B cell (primary cell): ENCODE results near the gene PCDH15. TPM values are rescaled to one million over a fixed set of nuclear protein-coding genes. Genes with fewer than 3 reads are reported as not detected.

ENCODE experiments used
- ATAC-seq: fragments of 200-7000 bp; cut with Tn5 transposase; one replicate; pipeline ENCODE4 v1.10.0; 2021; ENCODE audit warnings: low read depth, mild to moderate bottlenecking, moderate number of reproducible peaks, moderate library complexity
- CTCF ChIA-PET: fragments of 350-600 bp; sonication (Branson Sonifier 250); formaldehyde crosslinking; loops from one replicate; lab custom pipeline; 2021; ENCODE audit warnings: antibody characterized with exemption, inconsistent platforms; lab: Charles Lee
- POLR2A ChIA-PET: fragments of 350-600 bp; sonication (Branson Sonifier 250); formaldehyde crosslinking; loops from one replicate; lab custom pipeline; 2021; ENCODE audit warnings: antibody characterized with exemption; lab: Charles Lee
- DNase-seq: peaks from one replicate; pipeline ENCODE4 v3.0.0; 2013
- H2AFZ ChIP-seq: 2 replicates; pipeline ENCODE4 v1.6.1; 2012; ENCODE audit warnings: mild to moderate bottlenecking, low read depth, low read length; ENCODE audit not compliant: insufficient read depth, poor library complexity, severe bottlenecking
- H3K27ac ChIP-seq, 2 donors: 1 replicate in 1 of 2; 2 replicates in 1 of 2; pipeline ENCODE4 v1.5.1; 2012 to 2013; ENCODE audit warnings: low read length in 2 of 2, mild to moderate bottlenecking in 2 of 2, moderate library complexity in 1 of 2
- H3K27me3 ChIP-seq, 4 experiments: fragments of 200-600 bp in 1 of 4; sonication (generic) in 1 of 4; replicated peaks in 1 of 4; 1 replicate in 2 of 4; 2 replicates in 2 of 4; pipeline versions ENCODE4 v1.6.1 to v1.7.0; 2013 to 2016; ENCODE audit warnings: low read length in 3 of 4, mild to moderate bottlenecking in 2 of 4, mixed read lengths in 1 of 4, moderate library complexity in 1 of 4; ENCODE audit not compliant: insufficient read depth in 4 of 4, control insufficient read depth in 3 of 4; ENCODE audit errors: control extremely low read depth in 1 of 4
- H3K36me3 ChIP-seq, 2 experiments: replicated peaks in 1 of 2; 1 replicate in 1 of 2; 2 replicates in 1 of 2; pipeline versions ENCODE4 v1.6.1 to v1.7.1; 2013; ENCODE audit warnings: low read length in 1 of 2; ENCODE audit not compliant: insufficient read depth in 2 of 2, control insufficient read depth in 1 of 2; ENCODE audit errors: control extremely low read depth in 1 of 2, extremely low read depth in 1 of 2
- H3K4me1 ChIP-seq, 2 donors: fragments of 200-600 bp in 1 of 2; sonication (generic) in 1 of 2; 1 replicate in 1 of 2; 2 replicates in 1 of 2; pipeline versions ENCODE4 v1.5.1 to v1.6.1; 2013 to 2017; ENCODE audit warnings: low read length in 2 of 2; ENCODE audit not compliant: control insufficient read depth in 2 of 2, insufficient read depth in 2 of 2
- H3K4me2 ChIP-seq: replicated peaks from 2 replicates; pipeline ENCODE3; 2012; ENCODE audit warnings: mild to moderate bottlenecking, low read depth, low read length; ENCODE audit not compliant: poor library complexity, severe bottlenecking
- H3K4me3 ChIP-seq, 5 experiments: fragments of 200-600 bp in 1 of 5; sonication (generic) in 1 of 5; 1 replicate in 3 of 5; 2 replicates in 2 of 5; pipeline versions ENCODE4 v1.5.1 to v1.7.0; 2011 to 2016; ENCODE audit warnings: low read length in 4 of 5, mild to moderate bottlenecking in 4 of 5, low read depth in 2 of 5, control low read depth in 1 of 5, moderate library complexity in 1 of 5; ENCODE audit not compliant: insufficient read depth in 1 of 5; ENCODE audit errors: control extremely low read depth in 1 of 5, extremely low read depth in 1 of 5
- H3K79me2 ChIP-seq: fragments of 200-600 bp; sonication (generic); one replicate; pipeline ENCODE4 v1.6.0; 2016; ENCODE audit warnings: low read length; ENCODE audit not compliant: control insufficient read depth, insufficient read depth
- H3K9ac ChIP-seq: fragments of 200-600 bp; sonication (generic); 2 replicates; pipeline ENCODE4 v1.6.1; 2017; ENCODE audit warnings: mild to moderate bottlenecking, low read length, moderate library complexity
- H3K9me3 ChIP-seq, 3 donors: one replicate each; pipeline versions ENCODE4 v1.6.1 to v1.7.1; 2013; ENCODE audit warnings: low read length in 2 of 3; ENCODE audit not compliant: control insufficient read depth in 2 of 3, insufficient read depth in 1 of 3; ENCODE audit errors: control extremely low read depth in 1 of 3
- H4K20me1 ChIP-seq: 2 replicates; pipeline ENCODE4 v1.6.0; 2012; ENCODE audit warnings: mild to moderate bottlenecking, low read length; ENCODE audit not compliant: insufficient read depth, control insufficient read depth, poor library complexity, severe bottlenecking
- H3K27ac Mint-ChIP-seq: one replicate; pipeline ENCODE4 v1.8.0; 2021; ENCODE audit warnings: mixed read lengths
- H3K27me3 Mint-ChIP-seq: one replicate; pipeline ENCODE4 v1.8.0; 2021; ENCODE audit warnings: mixed read lengths
- H3K4me1 Mint-ChIP-seq: one replicate; pipeline ENCODE4 v1.8.0; 2021; ENCODE audit warnings: mixed read lengths
- H3K4me3 Mint-ChIP-seq: one replicate; pipeline ENCODE4 v1.8.0; 2021; ENCODE audit warnings: mixed read lengths
- H3K9me3 Mint-ChIP-seq: one replicate; pipeline ENCODE4 v1.8.0; 2022; ENCODE audit warnings: mixed read lengths; ENCODE audit not compliant: insufficient read depth
- EZH2 ChIP-seq: IDR thresholded peaks from 2 replicates; pipeline ENCODE4 v1.6.1; 2012; ENCODE audit warnings: borderline replicate concordance, low read depth, mild to moderate bottlenecking, moderate library complexity, low read length; ENCODE audit not compliant: insufficient read depth, poor library complexity, severe bottlenecking
- WGBS: methylation state at CpG from one replicate; pipeline ENCODE4 v1.1.5; 2013; ENCODE audit warnings: missing lambda C conversion rate; ENCODE audit not compliant: insufficient coverage; 5-methylcytosine and 5-hydroxymethylcytosine counted together
- intact Hi-C: fragments of 100-400 bp; cut with micrococcal nuclease; formaldehyde crosslinking; loops from one replicate; pipeline ENCODE4 v1.10.0; 2022
- polyA plus RNA-seq: library from polyadenylated mRNA; depleted of rRNA; stranded (reverse); fragments of >200 nt; gene quantifications from 2 replicates; pipeline ENCODE4 v1.2.3, GENCODE V29; 2012
- total RNA-seq, 2 donors: library from RNA; stranded (reverse); fragments of 120-200 nt in 1 of 2; gene quantifications; 1 replicate in 1 of 2; 2 replicates in 1 of 2; pipeline versions ENCODE4 v1.2.3 to v1.2.4, GENCODE V29; 2013 to 2022
- TF ChIP-seq, protein P1 (sequence below): fragments of 200-600 bp; IDR thresholded peaks from one replicate; pipeline ENCODE4 v1.8.0; 2022; ENCODE audit warnings: antibody characterized with exemption, mild to moderate bottlenecking

PCDH15 gene
- total and polyA plus RNA-seq, 2 donors (not counting 1 experiment from before 2014, with no cell fraction given), result not detected

DNA sequence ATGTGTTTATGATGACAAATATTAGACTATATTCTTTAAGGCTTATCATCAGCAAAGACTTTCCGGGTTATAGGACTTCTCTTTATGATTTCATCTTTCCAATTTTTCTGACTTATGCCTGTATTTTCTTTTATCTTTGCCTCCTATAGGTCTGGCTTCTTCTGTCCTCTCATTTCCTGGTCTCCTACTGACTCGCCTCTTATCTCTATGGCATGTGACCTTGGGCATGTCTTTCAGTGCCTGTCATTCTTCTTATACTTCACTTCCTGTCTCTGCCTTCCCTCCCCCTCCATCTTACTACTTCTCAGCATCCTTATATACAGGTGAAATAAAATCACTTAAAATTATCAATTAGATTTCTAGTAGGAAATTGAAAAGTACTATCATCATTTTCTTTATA lies 42.2 kb downstream of the PCDH15 start:
- Histone ChIP-seq H3K4me2 (no peak overlapping the region), H3K9me3 (no peaks in the 10 kb centered on the region), H2AFZ (no peak overlapping the region), H3K79me2 (no peaks in the 10 kb centered on the region), H3K4me3 (no peak overlapping the region), H3K9ac (no peak overlapping the region), H3K36me3 (no peaks in the 10 kb centered on the region), H3K4me1 (no peaks in the 10 kb centered on the region), H4K20me1 (no peaks in the 10 kb centered on the region), H3K27ac (no peak overlapping the region), H3K27me3 (no peaks in the 10 kb centered on the region)
- Mint-ChIP-seq H3K4me3 (no peak overlapping the region), H3K27me3 (no peaks in the 10 kb centered on the region), H3K4me1 (no peaks in the 10 kb centered on the region), H3K9me3 (peaks cover 2% of the 10 kb centered on the region), H3K27ac (no peak overlapping the region)
- TF ChIP-seq, protein P1, sequence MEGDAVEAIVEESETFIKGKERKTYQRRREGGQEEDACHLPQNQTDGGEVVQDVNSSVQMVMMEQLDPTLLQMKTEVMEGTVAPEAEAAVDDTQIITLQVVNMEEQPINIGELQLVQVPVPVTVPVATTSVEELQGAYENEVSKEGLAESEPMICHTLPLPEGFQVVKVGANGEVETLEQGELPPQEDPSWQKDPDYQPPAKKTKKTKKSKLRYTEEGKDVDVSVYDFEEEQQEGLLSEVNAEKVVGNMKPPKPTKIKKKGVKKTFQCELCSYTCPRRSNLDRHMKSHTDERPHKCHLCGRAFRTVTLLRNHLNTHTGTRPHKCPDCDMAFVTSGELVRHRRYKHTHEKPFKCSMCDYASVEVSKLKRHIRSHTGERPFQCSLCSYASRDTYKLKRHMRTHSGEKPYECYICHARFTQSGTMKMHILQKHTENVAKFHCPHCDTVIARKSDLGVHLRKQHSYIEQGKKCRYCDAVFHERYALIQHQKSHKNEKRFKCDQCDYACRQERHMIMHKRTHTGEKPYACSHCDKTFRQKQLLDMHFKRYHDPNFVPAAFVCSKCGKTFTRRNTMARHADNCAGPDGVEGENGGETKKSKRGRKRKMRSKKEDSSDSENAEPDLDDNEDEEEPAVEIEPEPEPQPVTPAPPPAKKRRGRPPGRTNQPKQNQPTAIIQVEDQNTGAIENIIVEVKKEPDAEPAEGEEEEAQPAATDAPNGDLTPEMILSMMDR, result no peak
- TF ChIP-seq EZH2, result no peak
- DNase-seq (no peak), ATAC-seq (no peak)
- POLR2A ChIA-PET, result no interaction called here
- intact Hi-C loops, result no loop called here
- CTCF ChIA-PET, result no interaction called here
- no CpG with 5 or more reads among the region's 2 CpGs for WGBS

DNA sequence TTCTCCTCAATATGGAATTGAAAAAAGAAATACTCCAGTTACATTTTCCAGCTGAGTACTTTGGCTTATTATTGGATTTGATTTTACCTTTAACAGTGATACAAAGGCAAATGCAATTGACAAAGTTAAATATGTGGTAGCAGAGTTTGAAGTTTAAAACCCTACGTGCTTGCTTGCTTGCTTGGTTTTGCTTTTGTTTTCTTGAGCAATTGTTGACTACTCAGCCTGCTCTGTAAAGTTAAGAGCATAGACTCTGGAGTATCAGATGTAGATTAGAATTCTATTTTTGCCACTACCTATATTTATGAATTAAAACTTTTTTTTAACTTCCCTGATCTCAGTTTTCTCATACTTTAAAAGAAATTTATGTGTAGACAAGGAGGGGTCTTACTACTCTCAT lies 51.4 kb downstream of the PCDH15 start:
- CTCF ChIA-PET, result no interaction called here
- H3K36me3 ChIP-seq, result no peaks in the 10 kb centered on the region
- H3K27ac ChIP-seq, result no peak overlapping the region
- H3K27me3 Mint-ChIP-seq, result no peaks in the 10 kb centered on the region
- no peak overlapping the region for H3K4me2 ChIP-seq
- H3K27ac Mint-ChIP-seq, result no peak overlapping the region
- DNase-seq (no peak), ATAC-seq (no peak)
- TF ChIP-seq, protein P1, result no peak
- TF ChIP-seq EZH2, result no peak
- no peak overlapping the region for H3K4me3 ChIP-seq
- POLR2A ChIA-PET, result no interaction called here
- no peak overlapping the region for H3K9ac ChIP-seq
- no peaks in the 10 kb centered on the region for H3K4me1 ChIP-seq
- H3K27me3 ChIP-seq, result no peaks in the 10 kb centered on the region
- 89% methylated on average over 1 of the region's 1 CpG for WGBS
- no peaks in the 10 kb centered on the region for H3K9me3 ChIP-seq
- intact Hi-C loops, result no loop called here
- H3K9me3 Mint-ChIP-seq, result peaks cover 3% of the 10 kb centered on the region
- H4K20me1 ChIP-seq, result no peaks in the 10 kb centered on the region
- H3K79me2 ChIP-seq, result no peaks in the 10 kb centered on the region
- H3K4me3 Mint-ChIP-seq, result no peak overlapping the region
- no peaks in the 10 kb centered on the region for H3K4me1 Mint-ChIP-seq
- no peak overlapping the region for H2AFZ ChIP-seq
